Stimulated activated CD4-positive, alpha-beta T cell treated with anti-CD3 and anti-CD28 coated beads, Interleukin-12 subunit alpha, Interleukin-12 subunit beta, amount 100 ng/mL, for 4 hours (primary cell): ENCODE measurements around the gene AMDHD1.
"Not testable (repeated sequence)": the region's sequence is repeated elsewhere in the genome, so short reads cannot be mapped to it uniquely, and the experiment has no call there.

Experiments
- DNase-seq: peaks from one replicate; pipeline ENCODE4 v3.0.0-alpha.2; 2020

AMDHD1 gene

GRCh38 chr12:95966287-95966870 lies 23.2 kb downstream of the AMDHD1 start:
- no peak for DNase-seq

DNA sequence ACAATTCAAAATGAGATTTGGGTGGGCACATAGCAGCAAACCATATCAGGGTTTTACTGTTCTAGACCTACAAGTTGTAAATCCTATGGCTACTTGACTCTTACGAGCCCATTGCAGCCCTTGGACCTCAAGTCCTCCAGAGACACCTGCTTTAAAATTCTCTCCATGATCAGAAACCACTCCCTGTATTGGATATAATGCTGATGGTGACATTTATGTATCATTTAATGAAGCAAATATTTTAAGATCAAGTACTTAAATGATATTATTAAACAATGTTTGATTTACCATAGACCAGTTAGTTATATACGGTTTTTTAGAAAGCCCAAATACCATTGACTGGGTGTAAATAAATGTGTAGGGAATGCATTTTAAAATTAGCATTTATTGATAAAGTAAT lies 24.2 kb downstream of the AMDHD1 start:
- no peak for DNase-seq

GRCh38 chr12:95969116-95969515 lies 26.0 kb downstream of the AMDHD1 start:
- not testable (repeated sequence) for DNase-seq

GRCh38 chr12:95970905-95971304 lies 27.8 kb downstream of the AMDHD1 start:
- no peak for DNase-seq

GRCh38 chr12:95972832-95973456 lies 29.8 kb downstream of the AMDHD1 start:
- no peak for DNase-seq

- no peak for DNase-seq
Measured at GRCh38 chr12:95974358-95974757, 31.2 kb downstream of the AMDHD1 start.

GRCh38 chr12:95975491-95975890 lies 32.4 kb downstream of the AMDHD1 start:
- no peak for DNase-seq

DNA sequence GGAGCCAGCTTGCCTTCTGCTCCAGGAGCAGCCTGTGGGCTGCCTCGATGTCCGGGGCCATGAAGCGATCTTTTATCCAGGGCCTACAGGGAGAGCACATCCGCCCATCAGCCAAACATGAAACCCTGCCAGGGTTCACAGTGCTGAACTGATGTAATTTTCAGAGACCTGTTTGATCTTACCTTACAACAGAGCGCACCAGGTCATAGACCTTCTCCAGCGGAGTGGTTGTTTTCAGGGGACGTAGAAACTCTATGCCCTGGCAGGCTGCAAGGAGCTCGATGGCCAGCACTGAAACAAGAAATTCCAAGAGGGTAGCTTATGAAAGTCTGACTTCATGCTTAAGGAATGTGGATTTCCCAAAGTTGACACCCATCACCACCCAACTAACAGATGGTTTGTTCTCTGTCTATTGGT lies 33.3 kb downstream of the AMDHD1 start:
- no peak for DNase-seq

GRCh38 chr12:95977764-95978305 lies 34.7 kb downstream of the AMDHD1 start:
- DNase-seq = no peak

DNA sequence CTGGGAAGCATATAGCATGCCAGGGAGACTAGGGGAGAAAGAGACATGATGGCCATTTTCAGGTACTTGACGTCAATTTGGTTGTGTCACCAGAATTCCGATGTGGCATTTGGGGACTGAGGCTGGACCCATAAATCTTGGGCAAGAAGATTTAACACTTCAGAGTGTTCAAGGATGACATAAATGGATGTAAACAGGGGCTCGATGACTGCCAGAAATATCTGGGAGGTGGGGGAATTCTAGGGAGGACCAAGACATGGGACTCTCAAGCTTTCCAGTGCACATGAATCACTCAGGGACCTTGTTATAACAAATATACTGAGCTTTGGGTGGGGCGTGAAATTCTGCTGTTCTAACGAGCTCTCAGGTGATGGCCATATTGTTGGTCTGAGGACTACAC lies 35.2 kb downstream of the AMDHD1 start:
- DNase-seq = no peak

GRCh38 chr12:95978774-95979173 lies 35.6 kb downstream of the AMDHD1 start:
- no peak for DNase-seq

- no peak for DNase-seq
Measured at GRCh38 chr12:95980437-95980836, 37.3 kb downstream of the AMDHD1 start.

DNA sequence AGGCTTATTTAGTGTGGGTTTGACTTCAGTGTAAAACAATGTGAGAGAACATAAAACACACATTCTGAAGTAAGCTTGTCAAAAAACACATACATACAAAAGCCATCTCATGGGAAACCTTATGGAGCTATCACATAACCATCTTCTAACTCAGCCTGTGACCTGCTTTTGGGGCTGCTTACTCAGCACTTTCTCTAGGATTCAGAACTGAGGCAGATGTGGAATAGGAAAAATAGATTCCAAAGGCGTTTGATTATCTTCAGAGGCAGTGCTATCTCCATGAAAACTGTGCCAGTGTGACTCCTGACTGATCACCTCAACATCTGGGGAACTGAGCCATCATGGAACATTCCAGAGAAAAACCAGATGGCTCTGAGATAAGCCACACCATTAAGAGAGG lies 39.5 kb downstream of the AMDHD1 start:
- DNase-seq = no peak

DNA sequence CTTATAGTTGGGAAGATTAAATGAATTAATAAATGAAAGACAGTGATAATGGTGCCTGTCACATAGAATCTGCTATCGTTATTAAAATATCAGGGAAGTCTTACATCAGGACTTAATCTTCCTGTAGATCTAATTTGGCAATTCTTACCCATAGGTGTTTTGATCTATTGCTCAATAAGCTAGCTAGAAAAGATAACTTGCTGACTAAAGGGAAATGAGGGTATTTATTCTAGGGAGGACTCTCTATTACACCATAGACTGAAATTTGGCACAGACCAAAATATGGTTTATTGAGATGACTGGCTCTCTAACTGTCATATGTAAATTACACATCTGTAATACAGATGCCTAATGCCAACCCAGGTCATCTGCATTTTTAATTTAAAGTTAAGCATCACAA lies 41.6 kb downstream of the AMDHD1 start:
- DNase-seq = no peak

DNA sequence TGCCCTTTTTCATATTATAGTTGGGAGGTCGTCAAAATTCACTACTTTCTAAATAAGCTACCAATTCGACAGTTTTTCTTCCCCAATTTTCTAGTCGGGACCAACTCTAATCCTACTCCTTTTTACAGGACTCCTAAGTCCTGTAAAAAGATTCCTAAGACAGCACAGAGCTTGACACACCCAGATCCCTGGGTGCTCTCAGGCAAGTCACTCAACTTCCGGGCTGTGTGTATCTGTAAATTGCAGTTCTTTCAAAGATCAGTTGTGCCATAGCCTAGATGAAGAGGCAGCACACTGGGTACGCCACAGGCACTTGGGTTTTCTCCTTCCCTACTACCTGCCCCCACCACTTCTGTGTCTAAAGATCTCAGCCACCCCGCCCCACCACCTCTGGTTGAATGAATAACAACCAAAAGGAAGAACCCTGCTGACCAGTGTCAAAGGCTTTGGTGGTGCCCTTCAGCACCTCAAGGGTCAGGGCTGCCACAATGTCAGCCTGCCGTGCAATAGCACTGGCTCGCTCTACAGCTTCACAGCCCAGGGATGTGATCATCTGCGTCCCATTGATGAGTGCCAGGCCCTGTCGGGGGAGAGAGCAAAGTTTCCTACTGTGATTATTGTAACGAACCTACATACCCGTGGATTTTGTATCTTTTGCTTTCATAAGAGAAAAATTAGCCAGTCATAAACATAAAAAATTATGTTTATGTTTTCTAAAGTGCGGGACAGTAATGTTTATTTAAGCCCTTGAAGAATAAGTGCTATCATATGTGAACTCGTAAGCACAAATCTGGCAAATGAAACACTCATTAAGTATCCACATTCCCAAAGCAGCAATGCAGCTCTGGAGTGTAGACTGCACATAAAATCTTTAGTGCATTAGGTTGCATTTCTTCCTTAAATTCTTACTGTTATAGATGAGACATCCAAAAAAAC lies 43.8 kb downstream of the AMDHD1 start:
- DNase-seq = no peak

DNA sequence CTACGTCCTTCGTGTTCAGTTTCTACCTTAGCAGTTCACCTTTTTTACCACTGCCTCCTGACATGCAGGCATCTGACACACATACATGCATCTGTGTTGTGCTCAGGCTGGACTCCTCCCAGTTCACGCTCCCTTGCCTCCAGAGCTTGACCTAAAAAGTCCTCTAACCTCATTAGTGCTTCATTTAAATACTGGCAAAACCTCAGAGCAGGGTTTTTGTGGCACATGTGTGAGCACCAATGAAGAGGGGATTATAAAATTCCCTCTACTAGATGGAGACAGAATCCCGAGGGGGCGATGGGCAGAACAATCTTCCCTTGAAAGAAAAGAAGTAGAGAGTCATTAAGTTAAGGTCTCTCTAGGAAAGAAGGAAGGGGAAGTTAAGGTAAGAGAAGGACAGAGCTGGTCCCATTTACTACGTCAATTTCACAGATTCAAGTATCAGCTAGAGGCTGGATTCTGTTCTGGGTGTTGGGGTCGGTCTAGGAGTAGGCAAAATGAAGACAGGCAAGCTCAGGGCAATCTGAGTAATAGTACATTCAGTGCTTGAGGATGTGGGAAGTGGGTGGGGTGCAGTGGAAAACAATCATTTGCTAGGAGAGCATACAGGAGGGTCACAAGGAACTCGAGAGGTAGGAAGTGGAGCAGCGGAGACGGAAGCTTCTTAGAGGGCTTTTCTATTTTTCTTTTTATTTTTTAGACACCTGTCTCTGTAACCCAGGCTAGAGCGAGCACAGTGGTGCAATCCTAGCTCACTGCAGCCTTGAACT lies 45.6 kb downstream of the AMDHD1 start:
- no peak for DNase-seq

DNA sequence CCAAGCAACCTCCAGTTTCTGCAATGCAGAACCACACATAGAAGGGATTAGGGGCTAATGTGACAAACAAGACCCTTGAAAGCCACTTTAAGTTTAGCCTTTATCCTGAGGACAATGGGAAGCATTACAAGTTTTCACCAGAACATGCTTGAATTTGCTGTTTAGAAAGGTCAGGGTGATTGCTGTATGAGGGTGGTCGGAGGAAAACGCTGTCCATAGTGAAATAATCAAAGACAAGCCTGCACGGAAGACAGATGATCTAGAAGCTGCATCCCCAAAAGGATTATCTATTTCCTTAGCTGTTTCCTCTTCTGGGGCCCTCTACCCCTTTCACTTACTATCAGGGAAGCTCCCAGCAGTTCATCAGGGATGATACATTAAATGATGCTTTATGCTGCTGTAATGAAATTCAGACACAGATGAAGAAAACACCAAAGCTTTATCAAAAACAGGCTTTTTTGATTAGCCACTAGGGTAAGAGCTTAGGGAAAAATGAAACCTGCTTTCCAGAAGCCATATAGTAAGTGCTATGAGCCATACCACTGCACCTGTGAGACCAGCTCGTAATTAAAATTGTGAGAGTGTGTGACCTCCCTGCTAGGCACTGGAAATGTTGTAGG lies 46.5 kb downstream of the AMDHD1 start:
- DNase-seq = no peak

GRCh38 chr12:95990136-95990535 lies 47.0 kb downstream of the AMDHD1 start:
- DNase-seq = no peak

DNA sequence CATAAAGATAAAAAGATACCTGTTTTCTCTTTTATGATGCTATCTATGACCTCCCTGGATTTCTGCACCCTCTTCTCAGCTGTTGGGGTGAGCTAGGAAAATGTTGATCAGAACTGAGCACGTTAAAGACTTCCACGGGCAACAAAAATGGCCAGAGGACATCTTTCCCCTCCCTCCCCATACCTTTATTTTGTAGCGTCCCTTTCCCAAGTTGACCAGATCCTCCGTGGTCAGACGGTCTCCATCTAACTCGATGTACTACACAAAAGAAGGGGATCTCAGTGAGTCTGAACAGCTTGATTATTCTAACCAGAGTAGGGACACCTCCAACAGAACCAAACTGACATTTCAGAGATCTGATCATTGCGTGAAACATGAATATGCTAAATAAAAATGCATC lies 50.8 kb downstream of the AMDHD1 start:
- DNase-seq = no peak

DNA sequence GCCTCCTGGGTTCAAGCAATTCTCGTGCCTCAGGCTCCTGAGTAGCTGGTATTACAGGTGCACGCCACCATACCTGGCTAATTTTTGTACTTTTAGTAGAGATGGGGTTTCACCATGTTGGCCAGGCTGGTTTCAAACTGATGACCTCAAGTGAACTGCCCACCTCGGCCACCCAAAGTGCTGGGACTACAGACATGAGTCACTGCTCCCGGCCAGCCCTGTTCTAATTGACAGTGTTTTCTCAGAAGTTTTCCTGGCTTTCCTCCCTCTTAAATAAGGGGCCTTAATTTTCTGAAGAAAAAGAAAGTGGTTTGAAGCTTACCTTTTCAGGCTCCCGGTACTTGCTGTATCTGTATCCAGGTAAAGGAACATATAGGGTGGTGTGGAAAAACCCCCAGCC lies 51.3 kb downstream of the AMDHD1 start:
- no peak for DNase-seq

DNA sequence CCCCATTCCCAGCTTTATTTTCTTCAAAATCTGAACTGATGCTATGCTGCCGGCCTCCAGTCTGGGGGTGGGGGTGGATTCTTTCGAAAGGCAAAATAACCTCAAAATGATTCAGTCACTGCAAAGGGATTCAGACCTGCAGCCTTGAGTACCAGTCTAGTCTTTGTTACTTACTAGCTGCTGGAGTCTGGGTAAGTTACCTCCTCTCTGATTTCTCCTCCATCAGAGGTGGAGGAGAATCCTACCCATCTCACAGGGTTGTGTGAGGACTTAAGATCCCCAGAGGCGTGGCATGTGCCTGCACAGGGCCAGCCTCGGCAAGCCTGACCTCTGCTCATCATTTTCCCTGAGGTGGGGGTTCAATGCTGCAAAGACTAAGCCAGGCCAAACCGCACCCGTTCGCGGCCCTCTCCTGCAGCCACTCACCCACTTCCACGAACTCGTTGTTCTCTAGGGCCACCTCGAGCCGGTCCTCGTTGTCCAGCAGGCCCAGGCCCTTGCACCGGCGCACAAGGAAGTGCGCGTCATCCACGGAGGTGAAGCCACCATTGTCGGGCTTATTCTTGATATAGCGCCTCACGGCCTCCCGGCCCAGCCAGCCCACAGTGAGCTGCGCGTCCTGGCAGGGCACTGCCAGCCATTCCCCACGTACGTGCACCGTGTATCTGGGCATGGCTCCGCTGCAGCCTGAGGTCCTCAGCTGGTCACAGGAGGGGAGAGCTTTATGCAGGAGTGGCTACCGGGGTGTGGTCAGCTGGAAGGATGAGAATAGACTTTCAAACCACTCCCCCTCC lies 52.3 kb downstream of the AMDHD1 start:
- DNase-seq = no peak
